ENCODE data around the gene VPS51.

The VPS51 gene

DNA sequence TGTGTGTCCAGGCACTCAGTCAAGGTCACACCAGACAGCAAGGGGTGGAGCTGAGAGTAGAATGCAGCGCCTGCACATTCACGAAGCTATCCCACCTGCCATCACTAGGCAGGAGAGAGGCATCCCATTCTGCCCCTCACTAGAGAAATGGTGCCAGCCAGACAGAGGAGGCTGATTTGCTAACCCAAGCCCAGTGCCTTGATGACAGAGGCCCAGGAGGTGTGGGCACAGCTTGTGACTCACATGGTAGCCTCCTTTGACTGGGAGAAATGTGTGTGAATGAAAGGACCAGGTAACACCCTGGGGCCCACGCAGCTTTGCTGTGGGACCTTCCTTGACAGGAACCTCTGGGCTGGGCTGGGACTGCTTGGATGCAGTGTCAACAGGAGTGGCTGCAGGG, 32.5 kb upstream of the VPS51 start:
- no peaks in the 10 kb centered on the region for H3K36me3 Mint-ChIP-seq (ENCODE audit: low read depth)
- H3K27ac Mint-ChIP-seq, result no peak overlapping the region
- peaks cover 8% of the 10 kb centered on the region for H3K4me1 Mint-ChIP-seq (ENCODE audit: low read depth)
- H3K27me3 Mint-ChIP-seq (ENCODE audit: low read depth), result no peaks in the 10 kb centered on the region
- no peak for DNase-seq (ENCODE audit: low spot score)
- H3K4me3 Mint-ChIP-seq, result no peak overlapping the region
- H3K9me3 Mint-ChIP-seq, result no peaks in the 10 kb centered on the region

DNA sequence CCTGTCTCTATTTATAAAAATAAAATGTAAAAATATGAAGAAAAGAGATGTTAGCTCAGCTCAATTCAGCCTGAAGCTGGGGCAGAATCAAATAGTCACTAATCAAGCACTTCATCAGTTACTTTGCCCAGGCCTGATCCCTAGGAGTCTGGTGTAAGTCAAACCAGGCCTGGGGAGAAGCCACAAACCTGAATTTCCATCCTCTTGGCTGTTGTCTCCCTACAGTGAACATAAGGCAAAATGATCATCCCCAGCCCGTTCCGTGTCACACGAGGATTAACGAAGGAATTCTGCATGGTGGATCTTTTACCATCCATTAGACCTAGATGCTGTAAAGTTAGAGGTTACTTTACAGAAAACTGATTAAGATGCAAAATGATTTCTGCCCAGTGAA, 31.2 kb upstream of the VPS51 start:
- no peaks in the 10 kb centered on the region for H3K27me3 Mint-ChIP-seq (ENCODE audit: low read depth)
- H3K36me3 Mint-ChIP-seq (ENCODE audit: low read depth), result no peaks in the 10 kb centered on the region
- H3K27ac Mint-ChIP-seq, result no peak overlapping the region
- no peak for DNase-seq (ENCODE audit: low spot score)
- H3K9me3 Mint-ChIP-seq, result no peaks in the 10 kb centered on the region
- H3K4me1 Mint-ChIP-seq (ENCODE audit: low read depth), result peaks cover 8% of the 10 kb centered on the region
- H3K4me3 Mint-ChIP-seq, result no peak overlapping the region

DNA sequence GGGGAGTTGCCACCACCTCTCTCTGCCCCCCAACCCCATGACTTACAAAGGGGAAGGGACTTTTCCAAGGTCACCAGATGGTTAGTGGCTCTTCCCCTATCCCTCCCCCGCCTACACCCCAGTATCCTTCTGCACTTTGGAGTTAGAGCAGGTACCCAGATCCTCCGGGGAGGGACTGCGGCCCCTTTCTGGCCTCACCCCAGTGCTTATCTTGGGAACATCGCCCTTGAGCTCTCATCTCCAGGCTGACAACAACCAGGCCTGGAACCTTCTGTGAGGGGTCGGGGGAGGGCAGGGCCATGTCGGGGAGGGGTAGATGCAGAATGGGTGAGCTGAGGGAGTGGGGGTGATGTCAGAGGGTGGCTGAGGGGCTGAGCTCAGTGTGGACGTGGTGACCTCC, 30.2 kb upstream of the VPS51 start:
- H3K36me3 Mint-ChIP-seq (ENCODE audit: low read depth), result no peaks in the 10 kb centered on the region
- no peak overlapping the region for H3K27ac Mint-ChIP-seq
- no peak overlapping the region for H3K4me3 Mint-ChIP-seq
- H3K27me3 Mint-ChIP-seq (ENCODE audit: low read depth), result no peaks in the 10 kb centered on the region
- no peaks in the 10 kb centered on the region for H3K9me3 Mint-ChIP-seq
- DNase-seq (ENCODE audit: low spot score), result no peak
- H3K4me1 Mint-ChIP-seq (ENCODE audit: low read depth), result no peaks in the 10 kb centered on the region

DNA sequence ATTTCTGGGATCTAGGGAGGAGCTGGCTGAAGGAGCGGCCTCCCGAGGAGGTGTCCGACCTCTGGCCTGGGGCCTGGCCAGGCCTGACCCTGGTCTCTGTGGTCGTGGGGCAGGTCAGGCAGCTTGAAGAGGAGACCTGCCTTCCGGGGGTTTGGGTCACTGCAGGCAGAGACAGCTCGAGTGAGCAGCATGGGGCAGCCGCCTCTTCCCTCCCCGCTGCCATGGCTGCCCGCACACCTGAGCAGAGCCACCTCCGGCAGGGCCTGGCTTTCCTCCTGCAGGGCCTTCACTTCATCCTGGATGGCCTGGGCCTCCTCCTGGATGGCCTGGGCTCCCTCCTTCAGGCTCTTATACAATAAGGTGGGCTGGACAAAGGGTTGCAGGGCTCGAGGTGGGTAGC, 29.7 kb upstream of the VPS51 start:
- H3K4me1 Mint-ChIP-seq (ENCODE audit: low read depth), result no peaks in the 10 kb centered on the region
- H3K9me3 Mint-ChIP-seq, result no peaks in the 10 kb centered on the region
- H3K36me3 Mint-ChIP-seq (ENCODE audit: low read depth), result no peaks in the 10 kb centered on the region
- H3K27ac Mint-ChIP-seq, result no peak overlapping the region
- no peaks in the 10 kb centered on the region for H3K27me3 Mint-ChIP-seq (ENCODE audit: low read depth)
- no peak overlapping the region for H3K4me3 Mint-ChIP-seq
- no peak for DNase-seq (ENCODE audit: low spot score)

DNA sequence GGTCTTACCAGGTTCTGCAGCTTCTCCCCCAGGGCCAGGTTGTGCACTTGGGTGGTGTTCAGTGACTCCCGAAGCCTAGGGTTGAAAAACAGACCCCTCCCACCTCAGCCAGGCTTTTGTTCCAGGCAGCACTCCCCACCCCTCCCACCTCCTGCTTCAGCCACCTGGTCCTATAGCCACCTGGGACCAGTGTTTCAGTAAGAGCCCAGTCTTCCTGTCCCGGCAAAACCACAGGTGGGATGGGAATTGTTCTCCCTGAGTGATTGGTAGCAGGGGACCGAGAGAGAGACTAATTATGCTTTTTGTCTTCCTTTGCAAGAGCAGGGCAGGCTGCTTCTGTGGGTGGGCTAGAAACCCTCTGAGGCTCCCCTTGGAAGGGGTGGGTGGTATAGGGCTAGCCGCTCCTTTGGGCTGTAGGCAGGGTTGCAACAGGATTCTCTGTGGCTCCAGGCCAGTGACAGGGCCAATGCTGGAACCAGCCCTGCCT, 29.2 kb upstream of the VPS51 start:
- no peak for DNase-seq (ENCODE audit: low spot score)
- Mint-ChIP-seq H3K4me3 (no peak overlapping the region), H3K36me3 (ENCODE audit: low read depth) (no peaks in the 10 kb centered on the region), H3K27ac (no peak overlapping the region), H3K4me1 (ENCODE audit: low read depth) (no peaks in the 10 kb centered on the region), H3K9me3 (no peaks in the 10 kb centered on the region), H3K27me3 (ENCODE audit: low read depth) (no peaks in the 10 kb centered on the region)

DNA sequence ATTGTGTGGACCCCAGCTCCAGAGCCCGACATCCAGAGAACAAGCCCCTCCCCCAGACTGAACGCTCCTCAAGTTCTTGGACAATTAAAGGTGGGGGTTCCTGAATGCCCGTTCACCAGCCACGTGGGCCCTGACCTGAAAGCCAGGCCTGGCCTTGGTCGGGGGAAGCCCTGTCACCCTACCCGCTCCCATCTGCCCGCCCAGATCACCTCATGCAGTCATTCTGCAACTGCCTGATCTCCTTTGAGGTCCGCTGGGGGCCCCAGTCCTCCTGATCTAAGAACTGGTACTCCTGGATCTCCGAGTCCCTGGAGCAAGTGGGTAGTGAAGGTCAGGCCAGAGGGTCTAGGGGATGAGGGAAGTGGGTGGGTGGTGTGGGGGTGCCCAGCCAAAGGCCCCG, 28.6 kb upstream of the VPS51 start:
- H3K27me3 Mint-ChIP-seq (ENCODE audit: low read depth), result no peaks in the 10 kb centered on the region
- H3K36me3 Mint-ChIP-seq (ENCODE audit: low read depth), result no peaks in the 10 kb centered on the region
- no peaks in the 10 kb centered on the region for H3K9me3 Mint-ChIP-seq
- no peak overlapping the region for H3K27ac Mint-ChIP-seq
- H3K4me3 Mint-ChIP-seq, result no peak overlapping the region
- no peaks in the 10 kb centered on the region for H3K4me1 Mint-ChIP-seq (ENCODE audit: low read depth)
- DNase-seq (ENCODE audit: low spot score), result no peak

DNA sequence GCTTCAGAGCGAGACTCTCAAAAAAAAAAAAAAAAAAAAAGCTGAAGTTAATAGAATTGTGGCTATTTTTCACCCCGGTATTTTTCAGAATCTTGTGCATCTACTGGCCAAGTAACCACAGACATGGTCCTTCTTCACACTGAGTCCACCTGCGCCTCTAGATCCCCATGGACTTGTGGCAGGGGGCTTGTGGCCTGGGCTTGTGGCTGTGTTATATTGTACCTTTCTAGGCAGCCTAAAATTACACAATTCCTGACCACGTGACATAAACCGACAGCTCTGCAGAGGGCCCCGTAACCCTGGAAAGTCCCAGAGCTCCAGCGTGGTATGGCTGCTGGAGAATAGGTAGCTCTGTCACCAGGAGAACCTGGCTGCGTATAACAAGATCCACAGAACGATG, 26.8 kb upstream of the VPS51 start:
- no peaks in the 10 kb centered on the region for H3K36me3 Mint-ChIP-seq (ENCODE audit: low read depth)
- H3K4me1 Mint-ChIP-seq (ENCODE audit: low read depth), result no peaks in the 10 kb centered on the region
- no peaks in the 10 kb centered on the region for H3K27me3 Mint-ChIP-seq (ENCODE audit: low read depth)
- DNase-seq (ENCODE audit: low spot score), result no peak
- no peak overlapping the region for H3K4me3 Mint-ChIP-seq
- H3K9me3 Mint-ChIP-seq, result no peaks in the 10 kb centered on the region
- no peak overlapping the region for H3K27ac Mint-ChIP-seq

DNA sequence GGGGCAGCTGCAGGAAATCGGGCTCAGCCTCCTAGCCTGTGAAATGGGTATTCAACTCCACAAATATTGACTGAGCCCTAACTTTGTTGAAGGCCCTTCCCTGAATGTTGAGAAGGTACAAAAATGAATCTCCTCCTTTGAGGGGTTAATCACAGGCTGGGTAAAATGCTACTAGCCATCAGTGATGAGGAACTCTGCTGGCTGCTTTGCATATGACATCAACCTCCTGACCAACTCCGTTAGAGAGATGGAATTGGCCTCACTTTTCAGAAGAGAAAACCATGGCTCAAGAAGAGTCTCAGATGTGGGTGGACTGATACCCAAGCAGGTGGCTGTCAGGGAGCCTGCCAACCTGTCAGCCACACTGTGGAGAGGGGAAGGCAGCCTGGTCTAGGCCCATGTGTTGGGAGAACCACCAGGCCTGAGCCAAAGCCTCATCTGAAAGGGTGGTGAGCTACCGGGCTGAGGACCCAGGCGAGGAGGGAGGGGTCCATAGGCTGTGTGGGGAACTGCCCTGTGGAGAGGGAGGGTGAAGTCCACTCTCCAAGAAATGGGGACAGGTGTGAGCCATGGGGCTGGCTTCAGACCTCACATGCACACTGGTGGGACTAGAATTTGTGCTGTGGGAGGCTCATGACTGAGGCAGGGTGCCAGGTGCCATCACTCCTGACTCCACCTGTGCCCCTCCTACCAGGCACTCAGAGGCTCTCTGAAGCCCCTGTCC, 23.9 kb upstream of the VPS51 start:
- H3K27ac Mint-ChIP-seq, result no peak overlapping the region
- peaks cover 12% of the 10 kb centered on the region for H3K36me3 Mint-ChIP-seq (ENCODE audit: low read depth)
- DNase-seq (ENCODE audit: low spot score), result no peak
- H3K9me3 Mint-ChIP-seq, result no peaks in the 10 kb centered on the region
- no peaks in the 10 kb centered on the region for H3K27me3 Mint-ChIP-seq (ENCODE audit: low read depth)
- H3K4me1 Mint-ChIP-seq (ENCODE audit: low read depth), result no peaks in the 10 kb centered on the region
- H3K4me3 Mint-ChIP-seq, result no peak overlapping the region

DNA sequence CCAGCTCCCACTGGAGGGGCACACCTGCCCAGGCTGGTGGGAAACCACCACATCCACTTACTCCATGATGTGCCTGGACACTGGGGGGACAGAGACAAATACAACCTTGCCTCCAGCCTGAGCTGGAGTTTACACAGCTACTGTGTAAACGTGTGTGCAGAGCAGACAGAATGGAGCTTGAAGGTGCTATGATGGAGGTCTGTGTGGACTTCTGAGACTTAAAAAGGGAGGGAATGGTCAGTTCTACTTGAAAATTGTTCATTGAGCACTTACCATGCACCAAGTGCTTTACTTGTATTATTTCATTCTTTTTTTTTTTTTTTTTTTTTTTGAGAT, 23.4 kb upstream of the VPS51 start:
- Mint-ChIP-seq H3K4me1 (ENCODE audit: low read depth) (no peaks in the 10 kb centered on the region), H3K27ac (no peak overlapping the region)
- no peak for DNase-seq (ENCODE audit: low spot score)

DNA sequence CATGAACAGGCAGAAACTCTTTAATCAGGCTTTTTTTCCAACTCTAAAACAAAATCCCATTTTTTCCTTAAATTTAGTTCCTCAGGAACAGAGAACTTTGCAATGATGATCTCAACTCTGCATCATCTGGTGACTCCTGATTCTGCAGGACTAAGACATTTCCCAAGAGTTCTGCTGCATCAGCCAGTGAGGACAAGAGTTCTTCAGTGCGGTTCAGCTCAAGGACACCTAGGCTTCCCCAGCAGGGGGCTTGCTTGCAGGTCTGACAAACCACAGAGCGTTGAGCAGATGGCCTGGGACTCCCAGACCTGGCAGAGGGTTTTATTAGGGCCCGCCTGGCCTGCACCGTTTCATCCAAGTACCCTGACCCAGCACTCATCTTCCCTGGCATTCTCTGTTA, 18.6 kb upstream of the VPS51 start:
- Mint-ChIP-seq H3K27ac (peak overlapping the region; percentile 10), H3K4me1 (ENCODE audit: low read depth) (peaks cover 22% of the 10 kb centered on the region), H3K4me3 (no peak overlapping the region), H3K9me3 (no peaks in the 10 kb centered on the region), H3K36me3 (ENCODE audit: low read depth) (peaks cover 45% of the 10 kb centered on the region), H3K27me3 (ENCODE audit: low read depth) (no peaks in the 10 kb centered on the region)
- no peak for DNase-seq (ENCODE audit: low spot score)

More for the DNA sequence above, 23.4 kb upstream of the VPS51 start:
- Mint-ChIP-seq H3K36me3 (ENCODE audit: low read depth) (peaks cover 17% of the 10 kb centered on the region), H3K4me3 (no peak overlapping the region), H3K27me3 (ENCODE audit: low read depth) (no peaks in the 10 kb centered on the region), H3K9me3 (no peaks in the 10 kb centered on the region)

DNA sequence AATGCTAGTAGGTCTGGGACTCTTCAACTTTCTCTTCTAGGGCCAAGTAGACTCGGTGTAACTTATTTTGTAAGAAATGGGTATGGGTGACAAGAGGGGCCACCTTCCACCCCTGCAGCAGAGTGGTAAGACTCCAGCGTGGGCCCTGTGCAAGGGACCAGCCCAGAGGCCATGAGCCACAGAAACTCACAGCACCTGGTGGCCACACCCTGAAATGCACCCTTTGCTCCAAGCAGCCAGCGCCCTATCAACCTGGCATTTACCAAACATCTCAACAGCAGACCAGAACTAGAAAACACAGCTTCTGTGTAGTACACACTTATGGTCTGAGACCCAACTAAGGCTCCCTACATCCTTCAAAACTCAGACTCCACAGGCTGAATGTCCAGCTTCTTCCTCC, 17.9 kb upstream of the VPS51 start:
- Mint-ChIP-seq H3K27me3 (ENCODE audit: low read depth) (no peaks in the 10 kb centered on the region), H3K27ac (peak overlapping the region; percentile 83), H3K4me3 (peak overlapping the region; percentile 47), H3K36me3 (ENCODE audit: low read depth) (peaks cover 51% of the 10 kb centered on the region), H3K4me1 (ENCODE audit: low read depth) (peaks cover 28% of the 10 kb centered on the region), H3K9me3 (no peaks in the 10 kb centered on the region)
- peak; percentile 47 for DNase-seq (ENCODE audit: low spot score)

DNA sequence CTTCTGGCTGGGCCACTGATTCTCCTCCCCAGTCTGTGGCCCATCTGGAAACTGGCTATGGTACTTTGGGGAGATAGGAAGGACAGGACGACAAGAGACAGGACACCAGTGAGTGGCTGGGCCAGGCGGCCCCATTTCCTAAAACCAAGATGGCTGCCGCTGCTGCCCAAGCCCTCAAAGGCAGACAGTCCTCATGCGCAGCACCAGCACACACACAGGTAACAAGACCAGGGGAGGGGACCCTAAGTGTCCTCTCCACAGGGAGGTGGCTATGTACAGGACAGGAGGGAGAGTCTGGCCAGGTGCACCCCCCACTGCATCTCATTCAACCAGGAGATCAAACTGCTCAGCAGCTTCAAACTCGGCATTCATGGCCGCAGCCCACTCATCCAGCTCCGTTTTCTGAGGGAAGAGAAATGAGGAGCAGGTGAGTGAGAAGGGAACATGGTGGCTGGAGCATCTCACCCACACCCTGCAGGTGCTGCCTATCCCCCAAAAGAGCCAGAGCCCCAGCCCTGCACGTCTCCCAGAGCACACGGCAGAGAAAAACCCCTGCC, 17.1 kb upstream of the VPS51 start:
- H3K27me3 Mint-ChIP-seq (ENCODE audit: low read depth), result peaks cover 3% of the 10 kb centered on the region
- peak overlapping the region; percentile 47 for H3K4me3 Mint-ChIP-seq
- peaks cover 28% of the 10 kb centered on the region for H3K4me1 Mint-ChIP-seq (ENCODE audit: low read depth)
- H3K36me3 Mint-ChIP-seq (ENCODE audit: low read depth), result peaks cover 58% of the 10 kb centered on the region
- no peak for DNase-seq (ENCODE audit: low spot score)
- H3K9me3 Mint-ChIP-seq, result no peaks in the 10 kb centered on the region
- peak overlapping the region; percentile 83 for H3K27ac Mint-ChIP-seq

DNA sequence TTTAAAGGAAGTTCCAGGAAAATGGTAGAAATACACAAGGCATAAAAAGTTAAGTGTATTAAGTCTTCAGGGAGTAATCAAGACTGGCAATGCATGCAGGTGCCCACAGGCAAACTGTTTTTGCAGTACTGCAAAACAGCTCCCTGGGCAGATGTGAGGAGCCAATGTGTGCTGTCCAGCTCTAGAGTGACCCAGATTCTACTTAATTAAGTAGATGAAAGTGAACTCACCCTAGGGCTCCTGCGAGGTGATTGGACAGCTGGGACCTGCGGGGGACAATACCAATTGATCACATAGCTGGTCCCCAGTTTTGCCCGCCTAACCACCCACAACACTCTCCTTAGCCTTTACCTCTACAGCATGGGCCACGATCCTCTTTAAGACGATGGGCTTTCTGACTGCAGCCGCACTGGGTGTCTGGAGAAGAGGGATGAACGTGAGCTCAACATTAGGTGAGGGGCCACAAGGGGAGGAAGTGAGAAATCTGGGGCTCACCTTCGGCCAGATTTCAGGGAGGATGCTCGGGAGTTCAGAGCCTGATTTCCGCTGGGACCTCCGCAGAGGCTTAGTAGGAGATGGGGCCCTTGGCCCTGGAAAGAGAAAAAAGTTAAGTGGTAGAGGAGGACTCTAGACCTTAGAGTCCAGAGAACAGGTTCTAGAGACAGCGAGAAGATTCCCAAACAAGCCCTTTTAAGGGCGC, 12.7 kb upstream of the VPS51 start:
- no peak for DNase-seq (ENCODE audit: low spot score)
- Mint-ChIP-seq H3K4me1 (ENCODE audit: low read depth) (peaks cover 35% of the 10 kb centered on the region), H3K9me3 (no peaks in the 10 kb centered on the region), H3K36me3 (ENCODE audit: low read depth) (peaks cover 44% of the 10 kb centered on the region), H3K27me3 (ENCODE audit: low read depth) (peaks cover 4% of the 10 kb centered on the region), H3K27ac (peak overlapping the region; percentile 99), H3K4me3 (peak overlapping the region; percentile 99)

DNA sequence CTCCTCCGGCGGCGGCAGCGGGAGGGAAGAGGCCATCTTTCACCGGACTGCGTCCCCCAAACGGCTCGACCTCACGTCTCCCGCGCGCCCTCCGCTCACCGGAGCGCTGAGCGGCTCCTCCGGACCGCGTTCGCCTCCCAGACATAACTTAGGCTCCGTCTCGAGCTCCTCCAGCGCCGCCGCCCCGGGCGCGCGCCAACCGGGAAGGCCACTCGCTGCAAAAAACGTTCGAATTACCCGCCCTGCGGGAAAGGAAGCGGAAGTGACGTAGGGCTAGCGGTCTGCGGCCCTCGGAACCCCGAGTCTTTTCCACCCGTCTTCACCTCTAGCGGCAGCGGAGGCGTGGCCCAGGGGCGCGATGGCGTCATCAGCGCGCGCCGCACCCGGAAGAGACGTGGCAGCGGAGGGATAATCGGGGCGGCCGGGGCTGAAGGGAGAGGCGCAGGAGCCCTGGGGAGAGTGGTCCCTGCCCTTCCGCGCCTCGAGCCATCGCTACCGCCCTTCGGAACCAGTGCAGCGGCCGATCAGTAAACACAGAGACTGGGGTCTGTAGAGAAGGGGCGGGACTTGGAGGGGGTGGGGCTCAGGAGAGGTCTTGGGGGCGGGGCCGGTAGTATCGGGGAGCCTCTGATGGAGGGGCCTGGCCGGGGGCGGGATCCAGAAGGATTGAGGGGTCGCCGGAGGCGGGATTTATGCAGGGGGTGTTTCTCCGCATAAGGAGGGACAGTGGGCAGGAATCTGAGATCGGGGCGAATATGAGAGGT, 12.0 kb upstream of the VPS51 start, which contains the start of the genes CDCA5 and ZFPL1:
CDCA5 (minus strand) TSS at position 207 of the 764 bp plus-strand sequence; CDS start at position 145, 62 bp downstream.
ZFPL1 (plus strand) TSS at position 389 of the 764 bp plus-strand sequence. CDS start 477 bp downstream, outside the sequence.
- H3K27me3 Mint-ChIP-seq (ENCODE audit: low read depth), result peaks cover 4% of the 10 kb centered on the region
- peak within 1 kb of the TSS; percentile 99 for H3K4me3 Mint-ChIP-seq
- no peaks in the 10 kb centered on the region for H3K9me3 Mint-ChIP-seq
- peak within 1 kb of the TSS; percentile 99 for H3K27ac Mint-ChIP-seq
- peaks cover 28% of the 10 kb centered on the region for H3K4me1 Mint-ChIP-seq (ENCODE audit: low read depth)
- DNase-seq (ENCODE audit: low spot score), result peak; percentile 97
- peaks cover 44% of the 10 kb centered on the region for H3K36me3 Mint-ChIP-seq (ENCODE audit: low read depth)

Measured in T-helper 2 cell treated with Interferon-gamma antibody and Interleukin-4, amounts not matched to agents 5 μg/mL and 100 μg/mL, for 36 hours (primary cell).